DOHH2 (cell line): ENCODE data around the gene TANC1.

Source experiments
- H3F3A ChIP-seq: fragments of 200-600 bp; sonication (generic), shearing (Covaris generic); 2 replicates; pipeline ENCODE4 v1.6.0; 2016; ENCODE audit warnings: antibody characterized with exemption, mild to moderate bottlenecking; ENCODE audit not compliant: control insufficient read depth, insufficient read depth
- H3K27ac ChIP-seq: fragments of 200-600 bp; sonication (generic); 2 replicates; pipeline ENCODE4 v1.5.1; 2014; ENCODE audit warnings: low read depth, mild to moderate bottlenecking, low read length, moderate library complexity
- H3K27me3 ChIP-seq: fragments of 200-600 bp; sonication (generic); 2 replicates; pipeline ENCODE4 v1.6.1; 2014; ENCODE audit warnings: mild to moderate bottlenecking, low read length, mixed read lengths; ENCODE audit not compliant: control insufficient read depth
- H3K36me3 ChIP-seq: fragments of 200-600 bp; sonication (generic); 2 replicates; pipeline ENCODE4 v1.6.1; 2014; ENCODE audit warnings: mild to moderate bottlenecking, low read length, moderate library complexity, mixed read lengths; ENCODE audit not compliant: control insufficient read depth
- H3K4me1 ChIP-seq: fragments of 200-600 bp; sonication (generic); 2 replicates; pipeline ENCODE4 v1.6.1; 2014; ENCODE audit warnings: mild to moderate bottlenecking, low read length, mixed read lengths; ENCODE audit not compliant: control insufficient read depth
- H3K4me2 ChIP-seq: fragments of 200-600 bp; sonication (generic); 2 replicates; pipeline ENCODE4 v1.6.0; 2014; ENCODE audit warnings: mild to moderate bottlenecking, low read length, moderate library complexity
- H3K4me3 ChIP-seq: fragments of 200-600 bp; sonication (generic); 2 replicates; pipeline ENCODE4 v1.5.1; 2014; ENCODE audit warnings: mild to moderate bottlenecking, low read length, mixed read lengths
- H3K79me2 ChIP-seq: fragments of 200-600 bp; sonication (generic); 2 replicates; pipeline ENCODE4 v1.6.1; 2014; ENCODE audit warnings: mild to moderate bottlenecking, low read length, mixed read lengths; ENCODE audit not compliant: control insufficient read depth
- H3K9me2 ChIP-seq: fragments of 200-600 bp; sonication (generic); replicated peaks from 2 replicates; pipeline ENCODE4 v1.6.1; 2014; ENCODE audit warnings: mild to moderate bottlenecking, low read length, mixed read lengths; ENCODE audit not compliant: control insufficient read depth
- H3K9me3 ChIP-seq: fragments of 200-600 bp; sonication (generic); 2 replicates; pipeline ENCODE4 v1.6.1; 2014; ENCODE audit warnings: antibody characterized with exemption, low read length, mixed read lengths; ENCODE audit not compliant: control insufficient read depth, insufficient read depth
- H4K20me1 ChIP-seq: fragments of 200-600 bp; sonication (generic); 2 replicates; pipeline ENCODE4 v1.6.0; 2014; ENCODE audit warnings: low read depth, mild to moderate bottlenecking, antibody characterized with exemption, low read length, moderate library complexity; ENCODE audit not compliant: control insufficient read depth, insufficient read depth
- EZH2phosphoT487 ChIP-seq: fragments of 200-600 bp; sonication (generic); IDR thresholded peaks from 2 replicates; pipeline ENCODE4 v1.6.1; 2017; ENCODE audit warnings: borderline replicate concordance, mild to moderate bottlenecking, antibody characterized with exemption, low read length, moderate library complexity, mixed read lengths
- TF ChIP-seq, protein P1 (sequence below): fragments of 200-600 bp; sonication (generic); IDR thresholded peaks from one replicate; pipeline ENCODE4 v1.5.1; 2014; ENCODE audit warnings: antibody characterized with exemption, mild to moderate bottlenecking, low read depth, low read length; ENCODE audit not compliant: poor library complexity, severe bottlenecking

Gene TANC1

DNA sequence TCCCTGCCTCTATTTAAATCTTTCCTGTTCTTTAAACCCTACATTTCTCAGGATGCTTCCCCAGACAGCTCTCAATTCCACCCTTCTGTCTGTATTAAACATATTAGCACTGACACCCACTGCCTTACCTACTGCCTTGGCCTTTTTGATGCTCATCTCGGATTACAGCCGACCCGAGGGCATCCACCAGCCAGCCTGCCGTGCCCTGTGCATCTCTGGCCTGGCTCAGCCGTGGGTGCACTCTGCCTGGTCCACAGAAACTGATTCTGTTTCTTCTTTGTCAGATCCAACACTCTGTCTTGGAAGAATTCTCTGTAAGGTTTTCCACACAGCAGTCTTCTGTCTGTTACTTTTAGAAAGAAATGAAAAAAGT lies 27.2 kb downstream of the TANC1 start:
- H3F3A ChIP-seq, result no peaks in the 10 kb centered on the region
- no peaks in the 10 kb centered on the region for H3K4me1 ChIP-seq
- H3K9me2 ChIP-seq, result no peaks in the 10 kb centered on the region
- H3K4me3 ChIP-seq, result no peak overlapping the region
- 0 out of 2 replicates have a peak, but pooled peaks cover 3% of the 10 kb centered on the region for H3K27me3 ChIP-seq
- no peak overlapping the region for H3K27ac ChIP-seq
- no peaks in the 10 kb centered on the region for H3K36me3 ChIP-seq
- H4K20me1 ChIP-seq, result no peaks in the 10 kb centered on the region
- H3K79me2 ChIP-seq, result no peaks in the 10 kb centered on the region
- no peaks in the 10 kb centered on the region for H3K9me3 ChIP-seq
- no peak overlapping the region for H3K4me2 ChIP-seq
- no peak for TF ChIP-seq EZH2phosphoT487

GRCh38 chr2:158996378-158996993 lies 28.0 kb downstream of the TANC1 start:
- H3K79me2 ChIP-seq, result no peaks in the 10 kb centered on the region
- no peaks in the 10 kb centered on the region for H3K9me2 ChIP-seq
- H3K27me3 ChIP-seq, result 0 out of 2 replicates have a peak, but pooled peaks cover 3% of the 10 kb centered on the region
- no peaks in the 10 kb centered on the region for H3K36me3 ChIP-seq
- no peak overlapping the region for H3K4me2 ChIP-seq
- H4K20me1 ChIP-seq, result no peaks in the 10 kb centered on the region
- H3K4me1 ChIP-seq, result no peaks in the 10 kb centered on the region
- H3K27ac ChIP-seq, result no peak overlapping the region
- H3F3A ChIP-seq, result no peaks in the 10 kb centered on the region
- no peaks in the 10 kb centered on the region for H3K9me3 ChIP-seq
- TF ChIP-seq, protein P1, sequence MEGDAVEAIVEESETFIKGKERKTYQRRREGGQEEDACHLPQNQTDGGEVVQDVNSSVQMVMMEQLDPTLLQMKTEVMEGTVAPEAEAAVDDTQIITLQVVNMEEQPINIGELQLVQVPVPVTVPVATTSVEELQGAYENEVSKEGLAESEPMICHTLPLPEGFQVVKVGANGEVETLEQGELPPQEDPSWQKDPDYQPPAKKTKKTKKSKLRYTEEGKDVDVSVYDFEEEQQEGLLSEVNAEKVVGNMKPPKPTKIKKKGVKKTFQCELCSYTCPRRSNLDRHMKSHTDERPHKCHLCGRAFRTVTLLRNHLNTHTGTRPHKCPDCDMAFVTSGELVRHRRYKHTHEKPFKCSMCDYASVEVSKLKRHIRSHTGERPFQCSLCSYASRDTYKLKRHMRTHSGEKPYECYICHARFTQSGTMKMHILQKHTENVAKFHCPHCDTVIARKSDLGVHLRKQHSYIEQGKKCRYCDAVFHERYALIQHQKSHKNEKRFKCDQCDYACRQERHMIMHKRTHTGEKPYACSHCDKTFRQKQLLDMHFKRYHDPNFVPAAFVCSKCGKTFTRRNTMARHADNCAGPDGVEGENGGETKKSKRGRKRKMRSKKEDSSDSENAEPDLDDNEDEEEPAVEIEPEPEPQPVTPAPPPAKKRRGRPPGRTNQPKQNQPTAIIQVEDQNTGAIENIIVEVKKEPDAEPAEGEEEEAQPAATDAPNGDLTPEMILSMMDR, result peak; percentile 35
- no peak for TF ChIP-seq EZH2phosphoT487
- no peak overlapping the region for H3K4me3 ChIP-seq

- no peaks in the 10 kb centered on the region for H3K9me2 ChIP-seq
- no peaks in the 10 kb centered on the region for H3K36me3 ChIP-seq
- H3K4me1 ChIP-seq, result no peaks in the 10 kb centered on the region
- TF ChIP-seq EZH2phosphoT487, result no peak
- TF ChIP-seq, protein P1, result no peak
- H3K27me3 ChIP-seq, result 0 out of 2 replicates have a peak, but pooled peaks cover 3% of the 10 kb centered on the region
- no peaks in the 10 kb centered on the region for H3K79me2 ChIP-seq
- no peaks in the 10 kb centered on the region for H3F3A ChIP-seq
- H3K4me2 ChIP-seq, result no peak overlapping the region
- H3K9me3 ChIP-seq, result no peaks in the 10 kb centered on the region
- H3K4me3 ChIP-seq, result no peak overlapping the region
- no peak overlapping the region for H3K27ac ChIP-seq
- no peaks in the 10 kb centered on the region for H4K20me1 ChIP-seq
These were observed 28.8 kb downstream of the TANC1 start for GRCh38 chr2:158997037-158997790.

DNA sequence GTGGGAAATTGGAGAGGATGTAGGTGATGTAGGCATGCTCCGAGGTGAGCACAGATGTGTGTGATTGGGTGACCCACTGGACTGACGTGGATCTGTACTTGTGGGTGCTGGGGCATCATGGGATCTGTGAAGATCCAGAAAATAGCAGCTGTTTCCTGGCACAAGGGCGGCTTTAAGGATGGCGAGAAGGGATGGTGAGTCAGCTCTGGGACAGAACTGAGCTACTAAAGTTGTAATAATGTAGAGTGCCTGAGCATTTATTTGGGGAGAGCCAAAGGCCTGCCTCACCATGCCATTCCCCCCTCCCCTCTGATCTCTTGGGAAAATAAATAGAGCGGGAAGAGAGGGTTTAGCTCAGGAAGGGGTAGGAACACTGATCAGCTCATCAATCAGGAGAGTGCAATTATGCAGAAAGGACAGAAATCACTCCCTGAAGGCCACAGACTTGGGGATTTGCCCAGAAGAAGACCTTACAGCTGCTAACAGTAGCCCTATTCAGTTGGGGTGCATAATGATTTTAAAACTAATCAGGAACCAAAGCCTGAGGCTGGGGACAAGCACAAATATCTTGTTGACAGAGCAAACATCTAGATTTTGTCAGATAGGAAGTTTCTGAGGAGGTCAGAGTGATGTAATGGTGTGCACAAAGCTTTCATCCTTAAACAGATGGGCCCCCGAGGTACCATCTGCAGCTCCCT lies 30.3 kb downstream of the TANC1 start:
- Histone ChIP-seq H3K9me2 (no peaks in the 10 kb centered on the region), H3K27me3 (no peaks in the 10 kb centered on the region), H3K79me2 (no peaks in the 10 kb centered on the region), H4K20me1 (no peaks in the 10 kb centered on the region), H3K36me3 (no peaks in the 10 kb centered on the region), H3K4me1 (no peaks in the 10 kb centered on the region), H3K9me3 (no peaks in the 10 kb centered on the region), H3K4me2 (no peak overlapping the region), H3K4me3 (no peak overlapping the region), H3K27ac (no peak overlapping the region), H3F3A (no peaks in the 10 kb centered on the region)
- TF ChIP-seq, protein P1, result no peak
- TF ChIP-seq EZH2phosphoT487, result no peak
